HEK293 (cell line): ENCODE results near the gene PRADC1.
"Not testable (repeated sequence)": the region's sequence is repeated elsewhere in the genome, so short reads cannot be mapped to it uniquely, and the experiment has no call there.

Experiments used
- CTCF ChIA-PET: fragments of 350-600 bp; formaldehyde crosslinking; extraction: SDS; loops from one replicate; lab custom pipeline; 2021; ENCODE audit warnings: antibody characterized with exemption; lab: Yijun Ruan, JAX
- POLR2A ChIA-PET: fragments of 300-600 bp; formaldehyde crosslinking; extraction: SDS; loops from one replicate; lab custom pipeline; 2020; ENCODE audit warnings: antibody characterized with exemption, inconsistent platforms; lab: Yijun Ruan, JAX
- H3K27ac ChIP-seq: fragments of 200-500 bp; sonication (Bioruptor generic); 2 replicates; pipeline ENCODE4 v1.5.1; 2014; ENCODE audit warnings: low read depth, low read length, control low read depth, inconsistent platforms; ENCODE audit errors: extremely low read depth
- H3K36me3 ChIP-seq, 2 experiments: fragments of 200-500 bp in 1 of 2; sonication (Bioruptor generic) in 1 of 2; 1 replicate in 1 of 2; 2 replicates in 1 of 2; pipeline ENCODE4 v1.5.1; 2014 to 2017; ENCODE audit warnings: inconsistent platforms in 2 of 2, low read length in 2 of 2; ENCODE audit not compliant: control insufficient read depth in 2 of 2, insufficient read depth in 1 of 2
- H3K4me1 ChIP-seq: fragments of 200-500 bp; sonication (Bioruptor generic); 2 replicates; pipeline ENCODE4 v1.5.1; 2014; ENCODE audit warnings: mild to moderate bottlenecking, low read length, inconsistent platforms; ENCODE audit not compliant: control insufficient read depth, insufficient read depth
- H3K4me3 ChIP-seq: 2 replicates; pipeline ENCODE4 v1.5.1; 2011; ENCODE audit warnings: low read depth, mild to moderate bottlenecking, control low read depth, low read length, moderate library complexity
- H3K9me3 ChIP-seq: fragments of 200-500 bp; sonication (Bioruptor generic); 2 replicates; pipeline ENCODE4 v1.5.1; 2014; ENCODE audit warnings: low read depth, low read length, inconsistent platforms; ENCODE audit not compliant: control insufficient read depth, insufficient read depth
- KLF10 ChIP-seq: fragments of 450-650 bp; IDR thresholded peaks from 2 replicates; pipeline ENCODE4 v1.5.1; 2018; ENCODE audit warnings: missing biosample characterization, mild to moderate bottlenecking, missing genetic modification characterization
- PRDM1 ChIP-seq: fragments of 450-650 bp; formaldehyde crosslinking; IDR thresholded peaks from 2 replicates; pipeline ENCODE4; 2016; ENCODE audit warnings: missing biosample characterization, missing genetic modification characterization
- TRIM28 ChIP-seq: IDR thresholded peaks from 2 replicates; pipeline ENCODE4 v1.6.1; 2011; ENCODE audit warnings: low read length, control low read depth, borderline replicate concordance
- YY1 ChIP-seq: fragments of 450-650 bp; formaldehyde crosslinking; IDR thresholded peaks from 2 replicates; pipeline ENCODE4 v1.5.1; 2018; ENCODE audit warnings: missing biosample characterization, missing genetic modification characterization
- ZBTB7A ChIP-seq: fragments of 450-650 bp; formaldehyde crosslinking; IDR thresholded peaks from 2 replicates; pipeline ENCODE4 v1.5.1; 2016; ENCODE audit warnings: low read depth, missing biosample characterization, missing genetic modification characterization
- ZNF10 ChIP-seq: fragments of 450-650 bp; formaldehyde crosslinking; IDR thresholded peaks from 2 replicates; pipeline ENCODE4 v1.5.1; 2017; ENCODE audit warnings: missing biosample characterization, missing genetic modification characterization
- ZNF23 ChIP-seq: fragments of 450-650 bp; formaldehyde crosslinking; IDR thresholded peaks from 2 replicates; pipeline ENCODE4 v1.5.1; 2016; ENCODE audit warnings: missing biosample characterization, missing genetic modification characterization, borderline replicate concordance
- ZNF311 ChIP-seq: fragments of 450-650 bp; formaldehyde crosslinking; IDR thresholded peaks from 2 replicates; pipeline ENCODE4 v1.5.1; 2017; ENCODE audit warnings: missing biosample characterization, missing genetic modification characterization, borderline replicate concordance
- ZNF37A ChIP-seq: fragments of 450-650 bp; IDR thresholded peaks from 2 replicates; pipeline ENCODE4 v1.5.1; 2018; ENCODE audit warnings: missing biosample characterization, missing genetic modification characterization
- ZNF426 ChIP-seq: fragments of 450-650 bp; formaldehyde crosslinking; IDR thresholded peaks from 2 replicates; pipeline ENCODE4 v1.5.1; 2017; ENCODE audit warnings: missing biosample characterization, missing genetic modification characterization, mild to moderate bottlenecking, inconsistent platforms, moderate library complexity
- ZNF473 ChIP-seq: fragments of 450-650 bp; formaldehyde crosslinking; IDR thresholded peaks from 2 replicates; pipeline ENCODE4 v1.5.1; 2017; ENCODE audit warnings: missing biosample characterization, missing genetic modification characterization
- ZNF558 ChIP-seq: fragments of 450-650 bp; formaldehyde crosslinking; IDR thresholded peaks from 2 replicates; pipeline ENCODE4 v1.5.1; 2016; ENCODE audit warnings: missing biosample characterization, missing genetic modification characterization
- ZNF600 ChIP-seq: fragments of 450-650 bp; formaldehyde crosslinking; IDR thresholded peaks from 2 replicates; pipeline ENCODE4 v1.5.1; 2016; ENCODE audit warnings: missing biosample characterization, missing genetic modification characterization
- ZNF658 ChIP-seq: fragments of 450-650 bp; formaldehyde crosslinking; IDR thresholded peaks from 2 replicates; pipeline ENCODE4; 2016; ENCODE audit warnings: missing biosample characterization, missing genetic modification characterization
- TF ChIP-seq, protein P1 (sequence below): fragments of 450-650 bp; formaldehyde crosslinking; IDR thresholded peaks from 2 replicates; pipeline ENCODE4 v1.5.1; 2016; ENCODE audit warnings: missing biosample characterization, missing genetic modification characterization
- TF ChIP-seq, protein P2 (sequence below): fragments of 450-650 bp; formaldehyde crosslinking; IDR thresholded peaks from 2 replicates; pipeline ENCODE4 v1.5.1; 2016; ENCODE audit warnings: missing biosample characterization, missing genetic modification characterization

Gene PRADC1

GRCh38 chr2:73263540-73264331 is 30.7 kb upstream of the PRADC1 start:
- Histone ChIP-seq H3K36me3 (peaks cover 0 to 48% of the 10 kb centered on the region in 2 experiments; a peak in 2 of 3 replicates), H3K9me3 (no peaks in the 10 kb centered on the region), H3K27ac (no peak overlapping the region), H3K4me3 (no peak overlapping the region), H3K4me1 (peaks cover 2% of the 10 kb centered on the region; the same call in 1 of the 2 replicates)
- no peak for TF ChIP-seq TRIM28
- no peak for TF ChIP-seq ZNF426
- no peak for TF ChIP-seq KLF10 (tag by site-specific recombination)
- TF ChIP-seq, protein P1, sequence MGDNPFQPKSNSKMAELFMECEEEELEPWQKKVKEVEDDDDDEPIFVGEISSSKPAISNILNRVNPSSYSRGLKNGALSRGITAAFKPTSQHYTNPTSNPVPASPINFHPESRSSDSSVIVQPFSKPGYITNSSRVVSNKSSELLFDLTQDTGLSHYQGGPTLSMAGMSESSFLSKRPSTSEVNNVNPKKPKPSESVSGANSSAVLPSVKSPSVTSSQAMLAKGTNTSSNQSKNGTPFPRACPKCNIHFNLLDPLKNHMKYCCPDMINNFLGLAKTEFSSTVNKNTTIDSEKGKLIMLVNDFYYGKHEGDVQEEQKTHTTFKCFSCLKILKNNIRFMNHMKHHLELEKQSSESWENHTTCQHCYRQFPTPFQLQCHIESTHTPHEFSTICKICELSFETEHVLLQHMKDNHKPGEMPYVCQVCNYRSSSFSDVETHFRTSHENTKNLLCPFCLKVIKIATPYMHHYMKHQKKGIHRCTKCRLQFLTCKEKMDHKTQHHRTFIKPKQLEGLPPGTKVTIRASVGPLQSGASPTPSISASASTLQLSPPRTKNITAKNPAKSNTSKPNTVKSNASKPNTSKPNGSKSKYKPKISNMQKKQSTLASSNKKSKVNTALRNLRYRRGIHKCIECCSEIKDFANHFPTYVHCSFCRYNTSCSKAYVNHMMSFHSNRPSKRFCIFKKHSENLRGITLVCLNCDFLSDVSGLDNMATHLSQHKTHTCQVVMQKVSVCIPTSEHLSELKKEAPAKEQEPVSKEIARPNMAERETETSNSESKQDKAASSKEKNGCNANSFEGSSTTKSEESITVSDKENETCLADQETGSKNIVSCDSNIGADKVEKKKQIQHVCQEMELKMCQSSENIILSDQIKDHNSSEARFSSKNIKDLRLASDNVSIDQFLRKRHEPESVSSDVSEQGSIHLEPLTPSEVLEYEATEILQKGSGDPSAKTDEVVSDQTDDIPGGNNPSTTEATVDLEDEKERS (tag by site-specific recombination), result no peak
- no peak for TF ChIP-seq ZNF311 (tag by site-specific recombination)
- TF ChIP-seq ZNF23 (tag by site-specific recombination), result no peak
- TF ChIP-seq, protein P2, sequence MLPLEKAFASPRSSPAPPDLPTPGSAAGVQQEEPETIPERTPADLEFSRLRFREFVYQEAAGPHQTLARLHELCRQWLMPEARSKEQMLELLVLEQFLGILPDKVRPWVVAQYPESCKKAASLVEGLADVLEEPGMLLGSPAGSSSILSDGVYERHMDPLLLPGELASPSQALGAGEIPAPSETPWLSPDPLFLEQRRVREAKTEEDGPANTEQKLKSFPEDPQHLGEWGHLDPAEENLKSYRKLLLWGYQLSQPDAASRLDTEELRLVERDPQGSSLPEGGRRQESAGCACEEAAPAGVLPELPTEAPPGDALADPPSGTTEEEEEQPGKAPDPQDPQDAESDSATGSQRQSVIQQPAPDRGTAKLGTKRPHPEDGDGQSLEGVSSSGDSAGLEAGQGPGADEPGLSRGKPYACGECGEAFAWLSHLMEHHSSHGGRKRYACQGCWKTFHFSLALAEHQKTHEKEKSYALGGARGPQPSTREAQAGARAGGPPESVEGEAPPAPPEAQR, result no peak
- no peak for TF ChIP-seq YY1
- TF ChIP-seq ZNF10 (tag by site-specific recombination), result no peak
- TF ChIP-seq ZBTB7A, result no peak
- no peak for TF ChIP-seq PRDM1 (tag by site-specific recombination)
- no peak for TF ChIP-seq ZNF37A
- TF ChIP-seq ZNF473 (tag by site-specific recombination), result no peak
- no peak for TF ChIP-seq ZNF558
- TF ChIP-seq ZNF600 (tag by site-specific recombination), result no peak
- TF ChIP-seq ZNF658, result no peak
- POLR2A ChIA-PET, result interaction anchor here (0.8 kb wide), 1 partner anchor 8 kb away, joined by 3 read pairs; no protein-coding TSS in a partner anchor
- CTCF ChIA-PET, result no interaction called here

- H3K9me3 ChIP-seq, H3K4me1 ChIP-seq, H3K4me3 ChIP-seq, H3K27ac ChIP-seq: not testable (repeated sequence)
- POLR2A ChIA-PET, result interaction anchor here (0.7 to 0.8 kb wide), 2 partner anchors 9 to 888 kb away, joined by 3 read pairs; no protein-coding TSS in a partner anchor
- peaks cover 0 to 48% of the 10 kb centered on the region in 2 experiments; a peak in 2 of 3 replicates for H3K36me3 ChIP-seq
- CTCF ChIA-PET, result interaction anchor here (1.8 kb wide), 1 partner anchor 26 kb away, joined by 4 read pairs; no protein-coding TSS in a partner anchor
These were observed 29.8 kb upstream of the PRADC1 start for GRCh38 chr2:73262691-73263429.
